ENCODE data around the gene GLIPR2. TPM values are rescaled to one million over a fixed set of nuclear protein-coding genes. Genes with fewer than 3 reads are reported as not detected.

The GLIPR2 gene
- total and polyA plus RNA-seq, 11 donors, result 4.7 to 33.0 (median 7.6) TPM

DNA sequence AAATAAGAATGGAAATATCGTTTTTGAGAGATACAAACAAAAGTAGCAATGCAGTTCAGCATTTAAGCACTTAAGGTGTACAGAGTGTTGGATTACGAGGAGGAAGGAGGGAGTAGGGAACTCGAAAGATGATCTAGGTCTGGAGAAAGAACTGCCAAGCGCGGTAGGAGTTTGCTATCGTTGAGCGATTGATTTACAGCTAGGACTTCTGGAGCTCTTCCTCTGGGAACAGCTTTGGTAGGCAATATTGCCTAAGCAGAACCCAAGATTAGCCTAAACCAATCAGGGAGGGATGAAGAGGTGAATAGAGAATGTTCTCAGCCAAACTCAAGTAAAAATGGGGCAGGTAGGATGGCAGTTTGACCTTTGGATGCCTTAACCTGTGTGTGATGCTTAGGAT, 55.2 kb downstream of the GLIPR2 start:
- H3K4me1 ChIP-seq, result peaks cover 16 to 45% (median 40%) of the 10 kb centered on the region in 12 donors
- DNase-seq, result no peak
- ATAC-seq, result no peak
- peaks cover 0 to 28% (median 2%) of the 10 kb centered on the region in 9 donors for H3K36me3 ChIP-seq
- intact Hi-C loops (cut with DNase I), result loop anchor here in 8 of 10 donors (2.0 to 10.0 kb wide), 5 partner anchors 67 to 143 kb away; partner anchors contain the start of gene GNE (in 1 of the 8)
- WGBS, 4 donors, result 1 to 3% (median 1%) methylated on average over 7 of the region's 7 CpGs
- H3K27ac ChIP-seq, result peak overlapping the region in 10 of 12 donors; percentile 87 to 97 (median 92)
- H3K27me3 ChIP-seq, result no peaks in the 10 kb centered on the region
- no peaks in the 10 kb centered on the region for H3K9me3 ChIP-seq
- TF ChIP-seq POLR2A (IDR thresholded peaks at IDR 0.05), result no peak
- TF ChIP-seq, protein P1, sequence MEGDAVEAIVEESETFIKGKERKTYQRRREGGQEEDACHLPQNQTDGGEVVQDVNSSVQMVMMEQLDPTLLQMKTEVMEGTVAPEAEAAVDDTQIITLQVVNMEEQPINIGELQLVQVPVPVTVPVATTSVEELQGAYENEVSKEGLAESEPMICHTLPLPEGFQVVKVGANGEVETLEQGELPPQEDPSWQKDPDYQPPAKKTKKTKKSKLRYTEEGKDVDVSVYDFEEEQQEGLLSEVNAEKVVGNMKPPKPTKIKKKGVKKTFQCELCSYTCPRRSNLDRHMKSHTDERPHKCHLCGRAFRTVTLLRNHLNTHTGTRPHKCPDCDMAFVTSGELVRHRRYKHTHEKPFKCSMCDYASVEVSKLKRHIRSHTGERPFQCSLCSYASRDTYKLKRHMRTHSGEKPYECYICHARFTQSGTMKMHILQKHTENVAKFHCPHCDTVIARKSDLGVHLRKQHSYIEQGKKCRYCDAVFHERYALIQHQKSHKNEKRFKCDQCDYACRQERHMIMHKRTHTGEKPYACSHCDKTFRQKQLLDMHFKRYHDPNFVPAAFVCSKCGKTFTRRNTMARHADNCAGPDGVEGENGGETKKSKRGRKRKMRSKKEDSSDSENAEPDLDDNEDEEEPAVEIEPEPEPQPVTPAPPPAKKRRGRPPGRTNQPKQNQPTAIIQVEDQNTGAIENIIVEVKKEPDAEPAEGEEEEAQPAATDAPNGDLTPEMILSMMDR (IDR thresholded peaks at IDR 0.05), result no peak
- peak overlapping the region; percentile 69 to 99 (median 88) for H3K4me3 ChIP-seq

GRCh38 chr9:36192196-36192595, 55.7 kb downstream of the GLIPR2 start:
- Histone ChIP-seq H3K36me3 (peaks cover 0 to 33% (median 2%) of the 10 kb centered on the region in 9 donors), H3K27me3 (no peaks in the 10 kb centered on the region), H3K4me3 (peak overlapping the region; percentile 69 to 99 (median 88)), H3K4me1 (peaks cover 16 to 49% (median 40%) of the 10 kb centered on the region in 12 donors), H3K9me3 (no peaks in the 10 kb centered on the region), H3K27ac (peak overlapping the region in 2 of 12 donors; percentile 95 to 97)
- no peak for DNase-seq
- ATAC-seq, result no peak
- 73 to 75% (median 74%) methylated on average over 4 of the region's 4 CpGs for WGBS, 4 donors
- intact Hi-C loops (cut with DNase I), result loop anchor here in 5 of 10 donors (5.0 to 10.0 kb wide), 3 partner anchors 135 to 143 kb away; no protein-coding TSS in a partner anchor
- TF ChIP-seq, protein P1 (IDR thresholded peaks at IDR 0.05), result no peak
- TF ChIP-seq POLR2A (IDR thresholded peaks at IDR 0.05), result no peak

DNA sequence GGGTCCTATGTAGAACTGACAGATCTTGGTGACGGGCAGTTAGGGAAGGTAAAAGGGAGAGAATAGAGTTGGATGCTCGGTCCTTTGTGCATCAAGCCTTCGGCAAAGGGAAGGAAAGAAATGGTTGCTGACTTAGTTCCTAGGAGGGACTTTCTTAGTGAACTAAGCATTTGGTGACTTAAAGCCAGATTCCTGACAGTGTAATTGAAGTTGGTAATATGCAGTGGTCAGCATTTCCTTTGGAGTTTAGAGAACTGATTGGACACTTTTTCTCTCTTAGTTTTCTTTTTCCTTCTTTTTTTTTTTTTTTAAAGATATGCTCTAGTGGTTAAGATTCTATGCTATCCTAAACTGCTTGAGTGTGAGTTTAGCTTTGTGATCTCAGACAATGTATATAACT, 56.5 kb downstream of the GLIPR2 start:
- no peak for ATAC-seq
- TF ChIP-seq POLR2A (IDR thresholded peaks at IDR 0.05), result no peak
- TF ChIP-seq, protein P1 (IDR thresholded peaks at IDR 0.05), result no peak
- H3K27ac ChIP-seq, result peak overlapping the region in 1 of 12 donors; percentile 95

DNA sequence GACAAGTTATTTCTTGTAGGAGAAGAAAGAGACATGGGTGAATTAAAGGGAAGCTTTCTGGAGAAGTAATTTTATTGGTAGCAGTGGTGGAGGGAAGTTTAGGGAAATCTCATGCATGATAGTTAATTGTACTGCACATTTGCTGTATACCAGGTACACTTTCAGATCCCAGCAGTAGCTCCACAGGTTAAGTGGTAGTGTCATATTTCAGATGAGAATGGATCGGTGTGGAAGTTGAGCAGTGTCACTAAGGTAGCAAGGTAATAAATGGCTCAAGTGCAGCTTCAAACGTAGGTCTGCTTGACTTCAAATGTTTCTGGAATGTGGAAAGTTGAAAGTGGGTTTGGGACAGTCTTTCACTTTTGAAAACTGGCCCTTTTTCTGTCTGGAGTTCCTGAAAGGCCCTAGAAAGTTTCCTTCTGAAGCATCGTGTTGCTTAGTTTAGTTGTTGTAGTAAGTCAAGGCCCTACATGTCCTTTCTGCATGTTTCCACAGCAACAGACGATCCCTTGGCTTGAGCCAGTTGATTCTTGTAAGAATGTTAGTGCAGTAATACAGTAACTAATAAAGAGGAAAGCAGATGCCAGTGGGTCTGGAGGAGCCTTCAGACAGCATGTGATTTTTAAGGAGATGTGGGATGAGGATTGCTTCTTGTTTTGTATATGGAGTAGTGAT, 57.9 kb downstream of the GLIPR2 start:
- DNase-seq, result no peak
- 45 to 54% (median 50%) methylated on average over 4 of the region's 4 CpGs for WGBS, 4 donors
- no peak for ATAC-seq
- Histone ChIP-seq H3K36me3 (peaks cover 0 to 55% (median 22%) of the 10 kb centered on the region in 9 donors), H3K9me3 (no peaks in the 10 kb centered on the region), H3K27me3 (no peaks in the 10 kb centered on the region), H3K4me3 (peak overlapping the region in 1 of 12 donors; percentile 99), H3K27ac (no peak overlapping the region), H3K4me1 (peaks cover 16 to 49% (median 40%) of the 10 kb centered on the region in 12 donors)
- TF ChIP-seq POLR2A (IDR thresholded peaks at IDR 0.05), result no peak
- TF ChIP-seq, protein P1 (IDR thresholded peaks at IDR 0.05), result no peak
- intact Hi-C loops (cut with DNase I), result loop anchor here in 5 of 10 donors (5.0 to 10.0 kb wide), 3 partner anchors 133 to 140 kb away; no protein-coding TSS in a partner anchor

More for the DNA sequence above, 56.5 kb downstream of the GLIPR2 start:
- DNase-seq, result no peak
- 64 to 77% (median 70%) methylated on average over 3 of the region's 3 CpGs for WGBS, 4 donors
- Histone ChIP-seq H3K27me3 (no peaks in the 10 kb centered on the region), H3K4me3 (peak overlapping the region in 9 of 12 donors; percentile 11 to 99 (median 88)), H3K4me1 (peaks cover 16 to 49% (median 40%) of the 10 kb centered on the region in 12 donors), H3K36me3 (peaks cover 0 to 41% (median 8%) of the 10 kb centered on the region in 9 donors), H3K9me3 (no peaks in the 10 kb centered on the region)
- intact Hi-C loops (cut with DNase I), result loop anchor here in 5 of 10 donors (5.0 to 10.0 kb wide), 3 partner anchors 134 to 142 kb away; no protein-coding TSS in a partner anchor

Measured in heart left ventricle (tissue), 16 donors.